ENCODE measurements around the gene ARHGDIB. TPM values are rescaled to one million over a fixed set of nuclear protein-coding genes. Genes with fewer than 3 reads are reported as not detected.
A peak's percentile ranks its signal among the peaks of the same experiment; 100 is the strongest.

ARHGDIB gene
- total and polyA plus RNA-seq, 2 donors (not counting 1 experiment from before 2014, with no cell fraction given), result 8.3 to 43.7 TPM

DNA sequence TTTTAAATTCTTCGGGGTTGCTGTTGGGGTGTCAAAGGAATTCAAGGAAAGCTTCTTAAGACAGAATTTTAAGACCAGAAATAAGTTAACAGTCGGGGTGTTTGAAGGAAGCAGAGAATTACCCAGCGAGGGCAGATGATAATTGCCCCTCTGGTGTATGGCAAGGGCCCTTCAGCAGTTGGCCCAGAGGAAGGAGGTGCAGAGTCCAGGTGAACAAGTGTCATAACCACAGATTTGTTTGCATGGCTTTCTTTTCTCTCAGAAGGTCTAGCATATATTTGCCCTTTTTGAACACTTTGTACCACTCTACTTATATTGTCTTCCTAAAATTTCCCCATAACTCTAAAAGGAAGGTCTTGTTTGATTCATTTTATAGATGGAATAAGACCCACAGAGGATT is 13.2 kb upstream of the ARHGDIB start:
- Histone ChIP-seq H3K4me3 (replicated peaks in 1 of 4; ENCODE audit: control extremely low read depth in 1 of 4, insufficient read depth in 1 of 4, low read depth in 3 of 4, low read length in 4 of 4) (no peak overlapping the region), H2AFZ (ENCODE audit: low read length) (no peak overlapping the region), H3K4me2 (ENCODE audit: extremely low read depth, insufficient read depth, low read length) (no peak overlapping the region), H3K79me2 (ENCODE audit: control insufficient read depth, insufficient read depth, low read length) (no peaks in the 10 kb centered on the region), H3K27me3 (ENCODE audit: control insufficient read depth, insufficient read depth, low read length) (no peaks in the 10 kb centered on the region), H3K27ac (ENCODE audit: insufficient read depth, low read length) (no peak overlapping the region), H4K20me1 (ENCODE audit: control insufficient read depth, extremely low read depth, insufficient read depth, low read length) (no peaks in the 10 kb centered on the region), H3K9ac (ENCODE audit: insufficient read depth, low read length) (no peak overlapping the region), H3K4me1 (ENCODE audit: control insufficient read depth, extremely low read depth, insufficient read depth, low read length) (peaks cover 2% of the 10 kb centered on the region), H3K9me3 (ENCODE audit: control insufficient read depth, insufficient read depth, low read depth, low read length) (no peaks in the 10 kb centered on the region), H3K36me3 (ENCODE audit: control insufficient read depth, insufficient read depth, low read length) (no peaks in the 10 kb centered on the region)
- no peak for DNase-seq (ENCODE audit: low read depth in 2 of 2)
- no peak for TF ChIP-seq EZH2 (IDR thresholded peaks at IDR 0.05; ENCODE audit: low read length, missing control alignments)
- TF ChIP-seq CTCF (conservative IDR thresholded peaks at IDR 0.05 in 1 of 2, IDR thresholded peaks at IDR 0.05 in 1 of 2; ENCODE audit: low read depth in 1 of 2, low read length in 2 of 2), result no peak

GRCh38 chr12:14972816-14973215 is 11.4 kb upstream of the ARHGDIB start, which contains the start of gene PDE6H:
TSS of gene PDE6H (plus strand) at chr12:14973042. CDS start at chr12:14978013, 4,971 bp downstream.
- no peaks in the 10 kb centered on the region for H3K36me3 ChIP-seq (ENCODE audit: control insufficient read depth, insufficient read depth, low read length)
- H3K27me3 ChIP-seq (ENCODE audit: control insufficient read depth, insufficient read depth, low read length), result no peaks in the 10 kb centered on the region
- H3K9ac ChIP-seq (ENCODE audit: insufficient read depth, low read length), result no peak within 1 kb of the TSS
- DNase-seq (ENCODE audit: low read depth in 2 of 2), result no peak
- H2AFZ ChIP-seq (ENCODE audit: low read length), result no peak within 1 kb of the TSS
- no peak within 1 kb of the TSS for H3K27ac ChIP-seq (ENCODE audit: insufficient read depth, low read length)
- H3K79me2 ChIP-seq (ENCODE audit: control insufficient read depth, insufficient read depth, low read length), result no peaks in the 10 kb centered on the region
- H4K20me1 ChIP-seq (ENCODE audit: control insufficient read depth, extremely low read depth, insufficient read depth, low read length), result no peaks in the 10 kb centered on the region
- TF ChIP-seq CTCF (conservative IDR thresholded peaks at IDR 0.05 in 1 of 2, IDR thresholded peaks at IDR 0.05 in 1 of 2; ENCODE audit: low read depth in 1 of 2, low read length in 2 of 2) (no peak), EZH2 (IDR thresholded peaks at IDR 0.05; ENCODE audit: low read length, missing control alignments) (no peak)
- H3K4me2 ChIP-seq (ENCODE audit: extremely low read depth, insufficient read depth, low read length), result no peak within 1 kb of the TSS
- H3K4me1 ChIP-seq (ENCODE audit: control insufficient read depth, extremely low read depth, insufficient read depth, low read length), result peaks cover 2% of the 10 kb centered on the region
- no peak within 1 kb of the TSS for H3K4me3 ChIP-seq (replicated peaks in 1 of 4; ENCODE audit: control extremely low read depth in 1 of 4, insufficient read depth in 1 of 4, low read depth in 3 of 4, low read length in 4 of 4)
- no peaks in the 10 kb centered on the region for H3K9me3 ChIP-seq (ENCODE audit: control insufficient read depth, insufficient read depth, low read depth, low read length)

GRCh38 chr12:14970473-14970872 is 9.1 kb upstream of the ARHGDIB start:
- TF ChIP-seq EZH2 (IDR thresholded peaks at IDR 0.05; ENCODE audit: low read length, missing control alignments), result no peak
- TF ChIP-seq CTCF (conservative IDR thresholded peaks at IDR 0.05 in 1 of 2, IDR thresholded peaks at IDR 0.05 in 1 of 2; ENCODE audit: low read depth in 1 of 2, low read length in 2 of 2), result no peak
- H3K4me3 ChIP-seq (replicated peaks in 1 of 4; ENCODE audit: control extremely low read depth in 1 of 4, insufficient read depth in 1 of 4, low read depth in 3 of 4, low read length in 4 of 4), result no peak overlapping the region
- H2AFZ ChIP-seq (ENCODE audit: low read length), result peak overlapping the region; percentile 10

More at GRCh38 chr12:14970473-14970872, 9.1 kb upstream of the ARHGDIB start:
- H3K79me2 ChIP-seq (ENCODE audit: control insufficient read depth, insufficient read depth, low read length), result no peaks in the 10 kb centered on the region
- H3K9ac ChIP-seq (ENCODE audit: insufficient read depth, low read length), result no peak overlapping the region
- no peaks in the 10 kb centered on the region for H3K9me3 ChIP-seq (ENCODE audit: control insufficient read depth, insufficient read depth, low read depth, low read length)
- peak; percentile 31 to 40 for DNase-seq (ENCODE audit: low read depth in 2 of 2)
- no peaks in the 10 kb centered on the region for H3K27me3 ChIP-seq (ENCODE audit: control insufficient read depth, insufficient read depth, low read length)
- H3K4me2 ChIP-seq (ENCODE audit: extremely low read depth, insufficient read depth, low read length), result no peak overlapping the region
- no peak overlapping the region for H3K27ac ChIP-seq (ENCODE audit: insufficient read depth, low read length)
- H4K20me1 ChIP-seq (ENCODE audit: control insufficient read depth, extremely low read depth, insufficient read depth, low read length), result no peaks in the 10 kb centered on the region
- peaks cover 2% of the 10 kb centered on the region for H3K4me1 ChIP-seq (ENCODE audit: control insufficient read depth, extremely low read depth, insufficient read depth, low read length)
- no peaks in the 10 kb centered on the region for H3K36me3 ChIP-seq (ENCODE audit: control insufficient read depth, insufficient read depth, low read length)

Measured in fibroblast of lung (primary cell).